ENCODE data around the gene MRPL52.
"Not testable (repeated sequence)": the region's sequence is repeated elsewhere in the genome, so short reads cannot be mapped to it uniquely, and the experiment has no call there.

Gene MRPL52

DNA sequence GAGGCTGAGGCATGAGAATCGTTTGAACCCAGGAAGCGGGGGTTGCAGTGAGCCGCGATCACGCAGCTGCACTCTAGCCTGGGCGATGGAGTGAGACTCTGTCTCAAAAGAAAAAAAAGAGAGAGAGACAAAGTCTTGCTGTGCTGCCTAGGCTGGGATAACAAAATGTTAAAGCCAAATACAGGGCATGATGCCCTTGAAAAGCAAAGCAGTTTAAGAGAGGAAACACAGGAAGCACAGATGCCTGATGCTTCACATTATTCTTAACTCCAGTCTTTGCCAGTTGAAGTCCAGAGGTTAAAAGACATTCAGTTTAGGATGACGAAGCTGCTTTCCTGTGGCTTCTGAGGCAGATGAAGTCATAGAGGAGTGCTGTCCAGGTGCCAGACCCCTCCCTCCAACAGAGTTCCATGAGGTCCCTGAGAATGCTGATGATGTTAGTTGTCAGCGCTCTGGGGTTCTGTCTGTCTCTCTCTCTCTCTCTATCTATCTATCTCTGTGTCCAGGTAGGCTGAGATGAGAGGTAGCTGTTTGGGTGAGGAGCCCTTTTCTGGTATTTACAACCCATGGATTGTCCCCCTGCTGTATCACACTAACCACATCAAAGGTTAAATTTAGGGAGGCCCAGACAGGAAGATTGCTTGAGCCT is 4.9 kb upstream of the MRPL52 start:
- no peak overlapping the region for H3K27ac ChIP-seq (ENCODE audit: low read depth, low read length)
- no peak overlapping the region for H3K4me3 ChIP-seq (ENCODE audit: low read depth, low read length)
- H3K4me1 ChIP-seq (ENCODE audit: control insufficient read depth, insufficient read depth, low read length), result peaks cover 29% of the 10 kb centered on the region

DNA sequence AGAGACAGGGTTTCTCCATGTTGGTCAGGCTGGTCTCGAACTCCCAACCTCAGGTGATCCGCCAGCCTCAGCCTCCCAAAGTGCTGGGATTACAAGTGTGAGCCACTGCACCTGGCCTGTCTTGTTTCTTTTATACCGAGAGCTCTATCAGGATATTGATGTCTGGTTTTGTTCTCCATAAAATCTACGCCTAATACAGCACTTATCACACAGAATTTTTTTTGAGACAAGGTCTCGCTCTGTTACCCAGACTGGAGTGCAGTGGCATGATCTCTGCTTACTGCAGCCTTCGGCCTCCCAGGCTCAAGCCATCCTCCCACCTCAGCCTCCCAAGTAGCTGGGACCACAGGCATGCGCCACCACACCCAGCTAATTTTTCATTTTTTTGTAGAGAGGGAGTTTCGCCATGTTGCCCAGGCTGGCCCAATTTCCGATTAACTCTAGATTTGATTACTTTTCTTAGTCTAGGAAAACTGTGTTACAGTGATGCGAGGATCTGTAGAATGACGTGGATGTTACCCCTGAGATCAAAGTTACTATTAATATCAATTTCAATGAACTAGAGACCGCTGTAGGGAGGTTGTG is 519 bp upstream of the MRPL52 start:
- H3K4me3 ChIP-seq (ENCODE audit: low read depth, low read length), result peak overlapping the region; percentile 89
- peak overlapping the region; percentile 75 for H3K9ac ChIP-seq (ENCODE audit: low read depth, low read length)
- peaks cover 11% of the 10 kb centered on the region for H3K4me1 ChIP-seq (ENCODE audit: control insufficient read depth, insufficient read depth, low read length)
- H3K9me3 ChIP-seq (ENCODE audit: control insufficient read depth, insufficient read depth, low read length); H3K27me3 ChIP-seq (ENCODE audit: control insufficient read depth, insufficient read depth, low read length): not testable (repeated sequence)
- H3K36me3 ChIP-seq (ENCODE audit: control insufficient read depth, insufficient read depth, low read length), result peaks cover 23% of the 10 kb centered on the region
- H3K27ac ChIP-seq (ENCODE audit: low read depth, low read length), result peak overlapping the region; percentile 81

More for the DNA sequence above, 4.9 kb upstream of the MRPL52 start:
- H3K36me3 ChIP-seq (ENCODE audit: control insufficient read depth, insufficient read depth, low read length), result no peaks in the 10 kb centered on the region
- no peaks in the 10 kb centered on the region for H3K9me3 ChIP-seq (ENCODE audit: control insufficient read depth, insufficient read depth, low read length)
- H3K9ac ChIP-seq (ENCODE audit: low read depth, low read length), result no peak overlapping the region
- 0 out of 2 replicates have a peak, but pooled peaks cover 5% of the 10 kb centered on the region for H3K27me3 ChIP-seq (ENCODE audit: control insufficient read depth, insufficient read depth, low read length)

DNA sequence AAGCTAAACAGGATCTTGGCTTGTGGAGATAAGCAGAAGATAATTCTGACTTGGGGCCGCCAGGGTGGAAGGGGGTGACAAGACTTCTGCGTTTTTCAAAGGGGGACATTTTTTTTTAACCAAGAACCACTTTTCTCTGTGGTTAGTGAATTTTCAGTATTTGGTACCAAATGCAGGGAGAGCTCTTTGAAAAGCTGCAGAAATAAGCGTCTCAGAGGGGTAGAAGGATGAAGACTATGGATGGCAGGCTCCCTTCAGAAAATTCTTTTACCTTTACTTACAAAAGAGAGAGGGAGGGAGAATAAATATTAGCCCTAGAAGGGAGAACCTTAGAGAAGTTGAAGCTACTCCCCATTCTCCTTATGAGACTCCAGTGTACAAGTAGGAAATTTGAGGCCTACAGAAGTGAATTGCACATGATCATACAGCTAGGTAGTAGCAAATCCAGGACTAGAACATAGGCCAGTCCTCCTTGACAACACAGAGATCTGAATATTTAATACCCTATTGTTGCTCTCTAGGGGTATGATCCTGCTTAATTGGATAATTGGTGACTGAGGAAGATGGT is 840 bp downstream of the MRPL52 start:
- no peaks in the 10 kb centered on the region for H3K9me3 ChIP-seq (ENCODE audit: control insufficient read depth, insufficient read depth, low read length)
- H3K4me1 ChIP-seq (ENCODE audit: control insufficient read depth, insufficient read depth, low read length), result peaks cover 6% of the 10 kb centered on the region
- H3K27ac ChIP-seq (ENCODE audit: low read depth, low read length), result no peak overlapping the region
- no peaks in the 10 kb centered on the region for H3K27me3 ChIP-seq (ENCODE audit: control insufficient read depth, insufficient read depth, low read length)
- peak overlapping the region; percentile 89 for H3K4me3 ChIP-seq (ENCODE audit: low read depth, low read length)
- peak overlapping the region; percentile 75; the same call in 1 of the 2 replicates for H3K9ac ChIP-seq (ENCODE audit: low read depth, low read length)
- H3K36me3 ChIP-seq (ENCODE audit: control insufficient read depth, insufficient read depth, low read length), result peaks cover 34% of the 10 kb centered on the region

DNA sequence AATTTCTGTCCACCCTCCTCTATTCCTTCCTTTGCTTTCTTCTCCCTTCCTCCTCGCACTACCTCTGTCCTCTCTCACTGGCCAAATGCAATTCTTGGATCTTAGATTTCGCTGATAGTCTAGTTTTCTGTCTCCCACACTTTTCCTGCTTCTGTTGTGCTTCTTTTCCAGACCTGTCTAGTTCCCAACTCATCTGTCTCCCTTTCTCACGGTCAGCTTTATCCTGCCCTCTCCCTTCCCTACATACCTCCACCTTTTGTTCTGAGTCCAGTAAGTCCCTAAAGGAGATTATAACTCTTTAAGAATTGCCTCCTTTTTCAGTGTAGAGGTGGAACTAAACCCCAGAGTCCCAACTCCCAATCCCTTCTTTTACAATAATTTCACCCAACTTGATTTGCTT is 5.8 kb downstream of the MRPL52 start:
- Histone ChIP-seq H3K27me3 (ENCODE audit: control insufficient read depth, insufficient read depth, low read length) (no peaks in the 10 kb centered on the region), H3K4me1 (ENCODE audit: control insufficient read depth, insufficient read depth, low read length) (peaks cover 25% of the 10 kb centered on the region), H3K9me3 (ENCODE audit: control insufficient read depth, insufficient read depth, low read length) (no peaks in the 10 kb centered on the region), H3K4me3 (ENCODE audit: low read depth, low read length) (no peak overlapping the region), H3K27ac (ENCODE audit: low read depth, low read length) (peak overlapping the region; percentile 72), H3K36me3 (ENCODE audit: control insufficient read depth, insufficient read depth, low read length) (peaks cover 34% of the 10 kb centered on the region), H3K9ac (ENCODE audit: low read depth, low read length) (no peak overlapping the region)

DNA sequence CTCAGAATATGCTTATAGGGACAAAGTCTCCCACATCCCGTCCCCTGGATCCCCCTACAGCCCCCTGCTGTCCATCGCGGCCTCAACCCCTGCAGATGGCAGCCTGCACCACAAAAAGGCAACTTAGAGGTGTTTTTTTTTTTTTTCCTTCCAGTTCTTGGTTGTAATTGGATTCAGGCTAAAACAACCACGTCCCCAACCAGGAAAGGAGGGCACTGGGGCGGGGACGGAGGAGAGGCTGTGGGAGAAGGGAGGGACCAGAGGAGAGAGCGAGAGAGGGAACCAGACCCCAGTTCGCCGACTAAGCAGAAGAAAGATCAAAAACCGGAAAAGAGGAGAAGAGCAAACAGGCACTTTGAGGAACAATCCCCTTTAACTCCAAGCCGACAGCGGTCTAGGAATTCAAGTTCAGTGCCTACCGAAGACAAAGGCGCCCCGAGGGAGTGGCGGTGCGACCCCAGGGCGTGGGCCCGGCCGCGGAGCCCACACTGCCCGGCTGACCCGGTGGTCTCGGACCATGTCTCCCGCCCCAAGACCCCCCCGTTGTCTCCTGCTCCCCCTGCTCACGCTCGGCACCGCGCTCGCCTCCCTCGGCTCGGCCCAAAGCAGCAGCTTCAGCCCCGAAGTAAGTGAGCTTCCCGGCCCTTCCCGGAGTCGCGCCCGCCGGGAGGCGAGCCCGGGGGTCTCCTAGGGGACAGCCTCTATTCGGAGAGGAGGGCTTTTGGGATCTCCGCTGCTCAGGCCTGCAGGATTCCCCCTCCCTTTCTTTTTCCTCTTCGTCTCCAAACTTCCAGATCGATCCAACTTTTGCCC is 6.8 kb downstream of the MRPL52 start, which contains the start of gene MMP14:
MMP14 (plus strand) TSS at position 285 of the 813 bp plus-strand sequence; CDS start at position 518, 233 bp downstream.
- H3K9ac ChIP-seq (ENCODE audit: low read depth, low read length), result peak within 1 kb of the TSS; percentile 72
- peak within 1 kb of the TSS; percentile 72 for H3K27ac ChIP-seq (ENCODE audit: low read depth, low read length)
- no peaks in the 10 kb centered on the region for H3K27me3 ChIP-seq (ENCODE audit: control insufficient read depth, insufficient read depth, low read length)
- no peaks in the 10 kb centered on the region for H3K9me3 ChIP-seq (ENCODE audit: control insufficient read depth, insufficient read depth, low read length)
- peaks cover 22% of the 10 kb centered on the region for H3K4me1 ChIP-seq (ENCODE audit: control insufficient read depth, insufficient read depth, low read length)
- peak within 1 kb of the TSS; percentile 85 for H3K4me3 ChIP-seq (ENCODE audit: low read depth, low read length)
- H3K36me3 ChIP-seq (ENCODE audit: control insufficient read depth, insufficient read depth, low read length), result peaks cover 36% of the 10 kb centered on the region

DNA sequence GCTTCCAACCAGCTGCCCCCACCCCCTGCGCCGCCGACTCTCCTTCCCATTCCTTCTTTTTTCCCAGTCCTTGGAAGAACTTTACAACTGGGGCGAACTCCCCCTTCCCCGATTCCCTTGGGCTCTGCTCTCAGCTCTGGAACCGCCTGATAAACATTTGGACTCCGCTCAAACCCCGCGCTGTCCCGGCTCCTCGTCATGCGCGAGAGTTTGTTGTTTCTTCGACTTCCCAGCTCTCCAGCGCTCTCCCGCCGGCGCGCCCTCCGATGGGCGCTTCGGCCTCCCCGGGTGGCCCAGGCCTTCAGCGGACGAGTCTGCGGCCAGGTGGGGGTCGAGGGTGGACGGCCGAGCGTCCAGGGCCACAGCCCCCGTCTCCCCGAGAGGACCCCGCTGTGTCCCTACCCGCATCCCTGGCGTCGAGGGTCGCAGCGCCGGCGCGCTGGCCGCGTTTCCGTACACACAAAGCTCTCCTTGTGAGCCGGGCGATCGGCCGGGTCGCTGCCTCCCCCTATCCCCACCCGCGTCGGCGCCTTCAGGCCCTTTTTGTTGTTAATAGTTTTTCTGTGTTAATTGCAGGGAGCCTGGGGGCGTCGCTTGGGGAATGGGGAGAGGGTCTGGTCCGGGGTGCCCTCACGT is 7.5 kb downstream of the MRPL52 start:
- Histone ChIP-seq H3K36me3 (ENCODE audit: control insufficient read depth, insufficient read depth, low read length) (peaks cover 38% of the 10 kb centered on the region), H3K27ac (ENCODE audit: low read depth, low read length) (peak overlapping the region; percentile 72), H3K27me3 (ENCODE audit: control insufficient read depth, insufficient read depth, low read length) (no peaks in the 10 kb centered on the region), H3K4me3 (ENCODE audit: low read depth, low read length) (peak overlapping the region; percentile 85), H3K9me3 (ENCODE audit: control insufficient read depth, insufficient read depth, low read length) (no peaks in the 10 kb centered on the region), H3K4me1 (ENCODE audit: control insufficient read depth, insufficient read depth, low read length) (peaks cover 22% of the 10 kb centered on the region), H3K9ac (ENCODE audit: low read depth, low read length) (peak overlapping the region; percentile 72)

DNA sequence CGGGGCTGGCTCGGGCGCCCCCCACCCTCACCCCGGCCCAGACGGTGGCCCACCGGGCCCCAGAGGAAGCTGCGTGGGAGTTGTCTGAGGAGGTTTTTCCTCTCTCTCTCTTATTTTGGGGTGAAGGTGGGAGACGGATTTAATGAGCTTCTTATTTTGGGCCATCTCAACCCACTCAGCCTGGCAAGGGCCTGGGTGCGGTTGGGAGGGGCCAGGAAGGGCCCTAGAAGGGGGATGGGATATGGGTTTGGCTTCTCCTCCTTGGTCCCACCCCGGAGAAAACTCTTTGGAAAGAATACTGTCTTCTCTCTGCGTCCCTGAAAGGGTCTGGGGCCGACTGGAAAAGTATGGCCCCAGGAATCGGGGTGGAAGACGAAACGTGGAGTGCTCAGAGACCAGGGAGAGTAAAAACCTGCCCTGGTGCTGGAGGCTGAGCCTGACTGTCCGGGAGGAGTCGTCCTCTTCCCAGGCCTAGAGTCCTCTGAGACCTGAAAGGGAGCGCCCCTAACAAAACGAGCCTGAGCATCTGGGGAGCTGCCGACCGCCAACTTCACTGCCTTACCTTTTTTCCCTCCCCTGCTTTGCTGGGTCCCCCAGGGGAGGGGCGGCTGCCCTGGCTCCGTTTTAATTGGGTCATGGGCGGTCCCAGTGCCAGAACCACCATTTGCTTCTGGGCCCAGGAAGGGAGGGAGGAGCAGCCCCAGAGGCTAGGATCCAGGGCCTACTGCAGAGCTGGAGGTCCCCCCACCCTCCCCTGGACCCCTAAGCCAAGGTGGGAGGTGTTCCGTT is 8.3 kb downstream of the MRPL52 start:
- peaks cover 44% of the 10 kb centered on the region for H3K36me3 ChIP-seq (ENCODE audit: control insufficient read depth, insufficient read depth, low read length)
- peak overlapping the region; percentile 72 for H3K9ac ChIP-seq (ENCODE audit: low read depth, low read length)
- H3K9me3 ChIP-seq (ENCODE audit: control insufficient read depth, insufficient read depth, low read length), result no peaks in the 10 kb centered on the region
- H3K4me1 ChIP-seq (ENCODE audit: control insufficient read depth, insufficient read depth, low read length), result peaks cover 22% of the 10 kb centered on the region
- peak overlapping the region; percentile 85 for H3K4me3 ChIP-seq (ENCODE audit: low read depth, low read length)
- peak overlapping the region; percentile 1 for H3K27ac ChIP-seq (ENCODE audit: low read depth, low read length)
- H3K27me3 ChIP-seq (ENCODE audit: control insufficient read depth, insufficient read depth, low read length), result no peaks in the 10 kb centered on the region

DNA sequence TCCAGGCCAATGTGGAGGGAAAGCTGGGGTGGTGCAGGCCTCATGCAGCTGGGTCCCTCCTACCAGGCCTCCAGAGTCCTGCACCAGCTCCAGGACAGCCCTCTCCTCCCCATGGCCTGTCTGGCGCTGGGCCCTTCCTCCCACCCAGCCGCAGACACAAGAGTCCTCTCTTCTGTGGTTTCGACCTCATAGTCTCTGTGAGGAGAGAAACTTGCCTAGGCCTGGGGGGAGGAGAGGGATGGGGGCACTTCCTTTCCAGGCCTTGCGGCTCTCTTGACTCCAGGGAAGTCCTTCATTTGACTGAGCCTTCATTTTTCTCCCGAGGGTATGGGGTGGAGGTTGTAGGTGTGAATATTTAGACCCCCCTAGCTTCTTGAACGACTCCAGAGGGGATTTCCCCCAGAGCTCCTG is 8.9 kb downstream of the MRPL52 start:
- H3K9ac ChIP-seq (ENCODE audit: low read depth, low read length), result no peak overlapping the region
- peaks cover 44% of the 10 kb centered on the region for H3K36me3 ChIP-seq (ENCODE audit: control insufficient read depth, insufficient read depth, low read length)
- peak overlapping the region; percentile 85; the same call in 1 of the 2 replicates for H3K4me3 ChIP-seq (ENCODE audit: low read depth, low read length)
- H3K9me3 ChIP-seq (ENCODE audit: control insufficient read depth, insufficient read depth, low read length), result no peaks in the 10 kb centered on the region
- peak overlapping the region; percentile 1 for H3K27ac ChIP-seq (ENCODE audit: low read depth, low read length)
- H3K27me3 ChIP-seq (ENCODE audit: control insufficient read depth, insufficient read depth, low read length), result no peaks in the 10 kb centered on the region
- H3K4me1 ChIP-seq (ENCODE audit: control insufficient read depth, insufficient read depth, low read length), result peaks cover 22% of the 10 kb centered on the region

DNA sequence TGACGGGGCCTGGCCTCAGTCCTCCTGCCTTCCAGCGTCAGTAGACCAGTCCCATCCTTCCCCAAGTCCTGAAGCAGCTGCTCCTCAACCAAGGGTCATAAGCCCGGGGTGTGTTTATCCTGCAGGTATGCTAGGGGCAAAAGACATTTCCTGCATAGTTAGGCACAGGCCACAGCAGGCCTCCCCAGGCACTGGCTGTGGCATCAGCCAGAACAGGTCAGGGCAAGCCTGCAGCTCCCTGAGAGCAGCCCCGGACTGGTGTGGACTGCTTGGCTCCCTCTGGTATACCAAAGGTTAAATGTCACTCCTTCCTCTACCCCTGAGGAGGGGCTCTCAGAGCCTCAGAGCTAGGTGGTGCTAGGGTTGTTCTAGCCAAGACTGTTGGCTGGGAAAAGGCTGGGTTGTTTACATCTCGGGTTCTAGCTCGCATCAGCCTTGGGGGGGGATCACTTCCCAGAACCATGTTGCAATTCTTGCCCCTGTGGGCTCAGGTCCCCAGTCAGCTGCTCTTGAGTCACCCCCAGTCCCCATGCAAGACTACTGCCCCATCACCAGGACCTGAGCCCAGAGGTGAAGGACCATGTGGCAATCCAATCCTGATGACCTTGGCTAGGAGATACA is 9.6 kb downstream of the MRPL52 start:
- Histone ChIP-seq H3K27me3 (ENCODE audit: control insufficient read depth, insufficient read depth, low read length) (no peaks in the 10 kb centered on the region), H3K27ac (ENCODE audit: low read depth, low read length) (no peak overlapping the region), H3K36me3 (ENCODE audit: control insufficient read depth, insufficient read depth, low read length) (peaks cover 42% of the 10 kb centered on the region), H3K4me1 (ENCODE audit: control insufficient read depth, insufficient read depth, low read length) (peaks cover 22% of the 10 kb centered on the region), H3K9ac (ENCODE audit: low read depth, low read length) (no peak overlapping the region), H3K4me3 (ENCODE audit: low read depth, low read length) (0 out of 2 replicates have a peak overlapping the region, but pooled peaks have one; percentile 85), H3K9me3 (ENCODE audit: control insufficient read depth, insufficient read depth, low read length) (no peaks in the 10 kb centered on the region)

Data from HUES48 (cell line).